Neural cell (in vitro differentiated cells): ENCODE measurements around the gene FGR. TPM values are rescaled to one million over a fixed set of nuclear protein-coding genes. Genes with fewer than 3 reads are reported as not detected.

ENCODE experiments used
- H2AFZ ChIP-seq: fragments of 200-600, 300-800 bp; sonication (generic), shearing (Covaris generic); 2 replicates; pipeline ENCODE4 v1.6.0; 2014; ENCODE audit warnings: low read depth, mild to moderate bottlenecking, antibody characterized with exemption, low read length, moderate library complexity
- H3F3A ChIP-seq: fragments of 200-600 bp; shearing (Covaris generic); 2 replicates; pipeline ENCODE4 v1.6.1; 2016; ENCODE audit warnings: mild to moderate bottlenecking, moderate library complexity, mixed read lengths, antibody characterized with exemption, low read length; ENCODE audit not compliant: insufficient read depth, poor library complexity, severe bottlenecking
- H3K27ac ChIP-seq: fragments of 200-600, 300-800 bp; sonication (generic), shearing (Covaris generic); 2 replicates; pipeline ENCODE4 v1.5.1; 2014; ENCODE audit warnings: mild to moderate bottlenecking, low read length, moderate library complexity
- H3K27me3 ChIP-seq: fragments of 300-800, 200-600 bp; sonication (generic), shearing (Covaris generic); 2 replicates; pipeline ENCODE4 v1.6.0; 2014; ENCODE audit warnings: mild to moderate bottlenecking, low read depth, low read length, moderate library complexity; ENCODE audit not compliant: insufficient read depth
- H3K36me3 ChIP-seq: fragments of 300-800, 200-600 bp; sonication (generic), shearing (Covaris generic); 2 replicates; pipeline ENCODE4 v1.5.1; 2014; ENCODE audit warnings: mild to moderate bottlenecking, antibody characterized with exemption, low read length, moderate library complexity; ENCODE audit not compliant: insufficient read depth
- H3K4me2 ChIP-seq: fragments of 300-800, 200-600 bp; sonication (generic), shearing (Covaris generic); 2 replicates; pipeline ENCODE4 v1.6.0; 2014; ENCODE audit warnings: mild to moderate bottlenecking, low read length
- H3K4me3 ChIP-seq: fragments of 300-800, 200-600 bp; sonication (generic), shearing (Covaris generic); 2 replicates; pipeline ENCODE4 v1.5.1; 2014; ENCODE audit warnings: mild to moderate bottlenecking, low read length, moderate library complexity
- H3K79me2 ChIP-seq: fragments of 200-600 bp; shearing (Covaris generic); replicated peaks from 2 replicates; pipeline ENCODE4 v1.6.0; 2014; ENCODE audit warnings: mild to moderate bottlenecking, low read length, moderate library complexity; ENCODE audit not compliant: insufficient read depth
- H3K9ac ChIP-seq: fragments of 300-800, 200-600 bp; sonication (generic), shearing (Covaris generic); 2 replicates; pipeline ENCODE4 v1.6.1; 2016; ENCODE audit warnings: mild to moderate bottlenecking, low read length, mixed read lengths
- H3K9me2 ChIP-seq: fragments of 200-600 bp; shearing (Covaris generic); 2 replicates; pipeline ENCODE4 v1.6.1; 2016; ENCODE audit warnings: mild to moderate bottlenecking, low read length, mixed read lengths; ENCODE audit not compliant: insufficient read depth
- H3K9me3 ChIP-seq: fragments of 200-600, 300-800 bp; sonication (generic), shearing (Covaris generic); 2 replicates; pipeline ENCODE4 v1.6.1; 2016; ENCODE audit warnings: mild to moderate bottlenecking, mixed run types, low read length, moderate library complexity, mixed read lengths
- H4K20me1 ChIP-seq: fragments of 200-600 bp; shearing (Covaris generic); 2 replicates; pipeline ENCODE4 v1.6.1; 2016; ENCODE audit warnings: mild to moderate bottlenecking, mixed run types; ENCODE audit not compliant: insufficient read depth
- EP300 ChIP-seq: fragments of 450-650 bp; conservative IDR thresholded peaks from 2 replicates; pipeline ENCODE4 v1.6.1; 2014; ENCODE audit warnings: antibody characterized with exemption, mild to moderate bottlenecking, moderate library complexity; ENCODE audit not compliant: poor library complexity, severe bottlenecking
- EZH2 ChIP-seq: fragments of 200-600, 300-800 bp; shearing (Covaris generic), sonication (generic); IDR thresholded peaks from 2 replicates; pipeline ENCODE4 v1.6.1; 2014; ENCODE audit warnings: antibody characterized with exemption, low read length, borderline replicate concordance, mild to moderate bottlenecking; ENCODE audit not compliant: insufficient read depth, poor library complexity, severe bottlenecking
- MXI1 ChIP-seq: fragments of 450-650 bp; conservative IDR thresholded peaks from 2 replicates; pipeline ENCODE4 v1.6.1; 2014; ENCODE audit warnings: antibody characterized with exemption, mild to moderate bottlenecking; ENCODE audit not compliant: poor library complexity, severe bottlenecking
- POLR2AphosphoS5 ChIP-seq: IDR thresholded peaks from 2 replicates; pipeline ENCODE4 v1.6.1; 2012
- RAD21 ChIP-seq: fragments of 450-650 bp; conservative IDR thresholded peaks from 2 replicates; pipeline ENCODE4 v1.6.1; 2014; ENCODE audit warnings: antibody characterized with exemption, mild to moderate bottlenecking, moderate library complexity
- REST ChIP-seq: IDR thresholded peaks from 2 replicates; pipeline ENCODE4 v1.6.1; 2012; ENCODE audit warnings: borderline replicate concordance
- SMC3 ChIP-seq: fragments of 450-650 bp; conservative IDR thresholded peaks from 2 replicates; pipeline ENCODE4 v1.6.1; 2014; ENCODE audit warnings: antibody characterized with exemption, mild to moderate bottlenecking, moderate library complexity; ENCODE audit not compliant: poor library complexity
- TAF1 ChIP-seq: IDR thresholded peaks from 2 replicates; pipeline ENCODE4 v1.6.1; 2012; ENCODE audit warnings: low read depth
- polyA plus RNA-seq: library from polyadenylated mRNA; depleted of rRNA; stranded (reverse); fragments of >200 nt; gene quantifications from 2 replicates; pipeline ENCODE4 v1.2.3, GENCODE V29; 2014
- TF ChIP-seq, protein P1 (sequence below): fragments of 450-650 bp; IDR thresholded peaks from 2 replicates; pipeline ENCODE4 v1.5.1; 2014; ENCODE audit warnings: antibody characterized with exemption, mild to moderate bottlenecking, moderate library complexity; ENCODE audit not compliant: poor library complexity, severe bottlenecking

FGR gene
- polyA plus RNA-seq, 1 donor from 2014 or later, result not detected

- Histone ChIP-seq H3K27ac (no peak overlapping the region), H2AFZ (no peak overlapping the region), H3K9me3 (no peaks in the 10 kb centered on the region), H3K27me3 (no peaks in the 10 kb centered on the region), H4K20me1 (no peaks in the 10 kb centered on the region), H3K4me2 (no peak overlapping the region), H3F3A (no peaks in the 10 kb centered on the region), H3K79me2 (no peaks in the 10 kb centered on the region), H3K36me3 (no peaks in the 10 kb centered on the region), H3K9ac (no peak overlapping the region), H3K9me2 (no peaks in the 10 kb centered on the region), H3K4me3 (no peak overlapping the region)
- TF ChIP-seq EZH2 (no peak), MXI1 (no peak), TAF1 (no peak), SMC3 (no peak), EP300 (no peak), REST (no peak)
These were observed 20.2 kb downstream of the FGR start for GRCh38 chr1:27614625-27615344.

DNA sequence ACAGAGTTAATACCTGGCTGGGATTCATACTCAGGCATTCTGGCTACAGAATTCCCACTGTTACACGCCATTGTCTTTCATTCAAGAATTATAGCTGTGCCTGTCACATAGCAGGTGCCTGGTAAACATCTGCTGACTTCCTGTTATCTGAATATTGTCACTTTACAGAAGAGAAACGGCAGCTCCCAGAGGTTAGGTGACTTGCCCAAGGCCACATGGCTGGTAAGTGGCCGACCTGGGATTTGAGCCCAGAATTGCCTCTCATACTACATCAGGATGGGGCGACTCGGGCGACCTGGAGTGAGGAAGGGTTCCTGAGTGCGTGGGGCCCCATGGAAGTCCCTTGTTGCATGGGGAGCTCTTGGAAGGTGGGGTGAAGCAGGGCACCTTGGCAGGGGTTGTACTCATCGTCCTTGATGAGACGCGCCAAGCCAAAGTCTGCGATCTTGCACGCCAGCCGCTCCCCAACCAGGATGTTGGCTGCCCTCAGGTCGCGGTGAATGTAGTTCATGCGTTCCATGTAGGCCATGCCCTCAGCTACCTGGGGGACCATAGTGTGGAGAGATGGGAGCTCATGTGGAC, 20.9 kb downstream of the FGR start:
- TF ChIP-seq TAF1 (no peak), SMC3 (no peak)
- Histone ChIP-seq H3K9me2 (no peaks in the 10 kb centered on the region), H3K27ac (no peak overlapping the region), H2AFZ (no peak overlapping the region), H3K79me2 (no peaks in the 10 kb centered on the region), H4K20me1 (no peaks in the 10 kb centered on the region), H3F3A (no peaks in the 10 kb centered on the region), H3K4me3 (no peak overlapping the region), H3K36me3 (no peaks in the 10 kb centered on the region), H3K9me3 (no peaks in the 10 kb centered on the region), H3K9ac (no peak overlapping the region), H3K4me2 (no peak overlapping the region), H3K27me3 (no peaks in the 10 kb centered on the region)

DNA sequence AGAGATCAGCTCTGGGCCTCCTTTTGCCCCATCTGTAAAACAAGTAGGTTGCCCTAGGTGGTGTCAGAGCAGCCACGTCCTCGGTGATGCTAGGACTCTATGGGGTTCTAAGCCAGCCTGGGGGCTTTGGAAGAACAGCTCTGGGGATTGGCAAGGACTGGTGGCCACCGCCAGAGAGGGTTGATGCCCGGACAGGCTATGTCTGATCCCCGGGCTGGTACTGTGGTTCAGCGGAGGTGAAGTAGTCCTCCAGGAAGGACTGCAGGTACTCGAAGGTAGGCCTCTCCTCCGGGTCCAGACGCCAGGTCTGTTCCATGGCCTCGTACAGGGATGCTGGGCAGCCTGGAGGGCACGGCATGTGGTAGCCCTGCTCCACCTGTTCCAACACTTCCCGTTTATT, 22.3 kb downstream of the FGR start:
- Histone ChIP-seq H3K27ac (no peak overlapping the region), H2AFZ (no peak overlapping the region), H3K9me2 (no peaks in the 10 kb centered on the region), H3K27me3 (no peaks in the 10 kb centered on the region), H3K4me2 (no peak overlapping the region), H3F3A (no peaks in the 10 kb centered on the region), H3K4me3 (no peak overlapping the region), H4K20me1 (no peaks in the 10 kb centered on the region), H3K36me3 (no peaks in the 10 kb centered on the region), H3K9ac (no peak overlapping the region), H3K9me3 (no peaks in the 10 kb centered on the region), H3K79me2 (no peaks in the 10 kb centered on the region)
- TF ChIP-seq RAD21, result no peak
- TF ChIP-seq TAF1, result no peak
- no peak for TF ChIP-seq SMC3
- no peak for TF ChIP-seq EP300
- TF ChIP-seq POLR2AphosphoS5, result no peak
- TF ChIP-seq EZH2, result no peak
- TF ChIP-seq MXI1, result no peak
- TF ChIP-seq, protein P1, sequence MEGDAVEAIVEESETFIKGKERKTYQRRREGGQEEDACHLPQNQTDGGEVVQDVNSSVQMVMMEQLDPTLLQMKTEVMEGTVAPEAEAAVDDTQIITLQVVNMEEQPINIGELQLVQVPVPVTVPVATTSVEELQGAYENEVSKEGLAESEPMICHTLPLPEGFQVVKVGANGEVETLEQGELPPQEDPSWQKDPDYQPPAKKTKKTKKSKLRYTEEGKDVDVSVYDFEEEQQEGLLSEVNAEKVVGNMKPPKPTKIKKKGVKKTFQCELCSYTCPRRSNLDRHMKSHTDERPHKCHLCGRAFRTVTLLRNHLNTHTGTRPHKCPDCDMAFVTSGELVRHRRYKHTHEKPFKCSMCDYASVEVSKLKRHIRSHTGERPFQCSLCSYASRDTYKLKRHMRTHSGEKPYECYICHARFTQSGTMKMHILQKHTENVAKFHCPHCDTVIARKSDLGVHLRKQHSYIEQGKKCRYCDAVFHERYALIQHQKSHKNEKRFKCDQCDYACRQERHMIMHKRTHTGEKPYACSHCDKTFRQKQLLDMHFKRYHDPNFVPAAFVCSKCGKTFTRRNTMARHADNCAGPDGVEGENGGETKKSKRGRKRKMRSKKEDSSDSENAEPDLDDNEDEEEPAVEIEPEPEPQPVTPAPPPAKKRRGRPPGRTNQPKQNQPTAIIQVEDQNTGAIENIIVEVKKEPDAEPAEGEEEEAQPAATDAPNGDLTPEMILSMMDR, result no peak
- TF ChIP-seq REST, result no peak
